Measurements from ENCODE around the gene LIAS.
A peak's percentile ranks its signal among the peaks of the same experiment; 100 is the strongest.
"Not testable (repeated sequence)": the region's sequence is repeated elsewhere in the genome, so short reads cannot be mapped to it uniquely, and the experiment has no call there.

LIAS gene

GRCh38 chr4:39453738-39454137, 5.1 kb upstream of the LIAS start:
- no peak for DNase-seq

- DNase-seq: no peak
Measured at GRCh38 chr4:39455486-39455885, 3.4 kb upstream of the LIAS start.

- no peak for DNase-seq
Measured at GRCh38 chr4:39456946-39457763, 1.7 kb upstream of the LIAS start.

- DNase-seq: not testable (repeated sequence)
Measured at GRCh38 chr4:39458161-39458504, 723 bp upstream of the LIAS start.

GRCh38 chr4:39464886-39465501, 6.1 kb downstream of the LIAS start:
- no peak for DNase-seq

- DNase-seq: no peak
Measured at GRCh38 chr4:39466747-39467146, 7.9 kb downstream of the LIAS start.

GRCh38 chr4:39467464-39467863, 8.6 kb downstream of the LIAS start:
- no peak for DNase-seq

- peak; percentile 6 for DNase-seq
Measured at GRCh38 chr4:39469429-39470077, 10.7 kb downstream of the LIAS start.

- DNase-seq: no peak
Measured at GRCh38 chr4:39470402-39470801, 11.5 kb downstream of the LIAS start.

- no peak for DNase-seq
Measured at GRCh38 chr4:39472396-39472795, 13.5 kb downstream of the LIAS start.

GRCh38 chr4:39476187-39476895, 17.5 kb downstream of the LIAS start:
- DNase-seq: no peak

- no peak for DNase-seq
Measured at GRCh38 chr4:39480251-39480650, 21.4 kb downstream of the LIAS start.

GRCh38 chr4:39480902-39481695, 22.2 kb downstream of the LIAS start:
- no peak for DNase-seq

GRCh38 chr4:39484582-39485272, 25.9 kb downstream of the LIAS start:
- DNase-seq: no peak

- DNase-seq: no peak
Measured at GRCh38 chr4:39486221-39486804, 27.5 kb downstream of the LIAS start.

- DNase-seq: no peak
Measured at GRCh38 chr4:39490322-39490721, 31.5 kb downstream of the LIAS start.

- DNase-seq: no peak
Measured at GRCh38 chr4:39494354-39494753, 35.5 kb downstream of the LIAS start.

- no peak for DNase-seq
Measured at GRCh38 chr4:39495446-39496213, 36.8 kb downstream of the LIAS start.

- no peak for DNase-seq
Measured at GRCh38 chr4:39497909-39498726, 39.3 kb downstream of the LIAS start.

GRCh38 chr4:39498727-39499020, 39.8 kb downstream of the LIAS start:
- no peak for DNase-seq
